ENCODE measurements around the gene TTC33. TPM values are rescaled to one million over a fixed set of nuclear protein-coding genes. Genes with fewer than 3 reads are reported as not detected.
"Not testable (repeated sequence)": the region's sequence is repeated elsewhere in the genome, so short reads cannot be mapped to it uniquely, and the experiment has no call there.

TTC33 gene
- total and polyA plus RNA-seq, 12 donors = 6.4 to 20.1 (median 17.5) TPM

DNA sequence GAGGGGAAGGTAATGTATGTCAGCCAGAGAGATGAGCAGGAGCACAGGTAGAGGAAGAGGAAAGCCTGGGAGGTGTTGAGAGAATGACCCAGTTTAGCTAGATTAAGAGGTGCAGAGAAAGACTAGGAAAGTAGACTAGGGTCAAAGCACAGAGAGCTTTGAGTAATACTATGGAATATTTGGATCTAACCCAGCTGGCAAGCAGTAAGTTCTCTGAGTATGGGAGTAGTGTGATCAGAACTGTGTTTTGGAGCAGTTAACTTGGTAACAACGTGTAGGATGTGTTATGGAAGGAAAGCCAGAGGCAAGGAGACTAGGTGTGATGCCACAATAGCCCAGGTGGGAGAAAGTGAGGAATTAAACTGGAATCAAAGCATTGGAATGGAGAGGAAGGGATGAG is 160.9 kb downstream of the TTC33 start:
- ATAC-seq (no peak), DNase-seq (no peak)
- intact Hi-C loops (cut with DNase I) = no loop called here
- H3K4me3 ChIP-seq = no peak overlapping the region
- H3K27ac ChIP-seq = no peak overlapping the region
- WGBS, 2 donors = 20 to 27% methylated on average over 1 of the region's 1 CpG
- TF ChIP-seq, protein P1, sequence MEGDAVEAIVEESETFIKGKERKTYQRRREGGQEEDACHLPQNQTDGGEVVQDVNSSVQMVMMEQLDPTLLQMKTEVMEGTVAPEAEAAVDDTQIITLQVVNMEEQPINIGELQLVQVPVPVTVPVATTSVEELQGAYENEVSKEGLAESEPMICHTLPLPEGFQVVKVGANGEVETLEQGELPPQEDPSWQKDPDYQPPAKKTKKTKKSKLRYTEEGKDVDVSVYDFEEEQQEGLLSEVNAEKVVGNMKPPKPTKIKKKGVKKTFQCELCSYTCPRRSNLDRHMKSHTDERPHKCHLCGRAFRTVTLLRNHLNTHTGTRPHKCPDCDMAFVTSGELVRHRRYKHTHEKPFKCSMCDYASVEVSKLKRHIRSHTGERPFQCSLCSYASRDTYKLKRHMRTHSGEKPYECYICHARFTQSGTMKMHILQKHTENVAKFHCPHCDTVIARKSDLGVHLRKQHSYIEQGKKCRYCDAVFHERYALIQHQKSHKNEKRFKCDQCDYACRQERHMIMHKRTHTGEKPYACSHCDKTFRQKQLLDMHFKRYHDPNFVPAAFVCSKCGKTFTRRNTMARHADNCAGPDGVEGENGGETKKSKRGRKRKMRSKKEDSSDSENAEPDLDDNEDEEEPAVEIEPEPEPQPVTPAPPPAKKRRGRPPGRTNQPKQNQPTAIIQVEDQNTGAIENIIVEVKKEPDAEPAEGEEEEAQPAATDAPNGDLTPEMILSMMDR (IDR thresholded peaks at IDR 0.05) = no peak
- H3K27me3 ChIP-seq = no peaks in the 10 kb centered on the region
- H3K36me3 ChIP-seq = no peaks in the 10 kb centered on the region
- H3K9me3 ChIP-seq = peaks cover 0 to 5% (median 0%) of the 10 kb centered on the region in 11 donors
- H3K4me1 ChIP-seq = peaks cover 0 to 11% (median 0%) of the 10 kb centered on the region in 9 donors

DNA sequence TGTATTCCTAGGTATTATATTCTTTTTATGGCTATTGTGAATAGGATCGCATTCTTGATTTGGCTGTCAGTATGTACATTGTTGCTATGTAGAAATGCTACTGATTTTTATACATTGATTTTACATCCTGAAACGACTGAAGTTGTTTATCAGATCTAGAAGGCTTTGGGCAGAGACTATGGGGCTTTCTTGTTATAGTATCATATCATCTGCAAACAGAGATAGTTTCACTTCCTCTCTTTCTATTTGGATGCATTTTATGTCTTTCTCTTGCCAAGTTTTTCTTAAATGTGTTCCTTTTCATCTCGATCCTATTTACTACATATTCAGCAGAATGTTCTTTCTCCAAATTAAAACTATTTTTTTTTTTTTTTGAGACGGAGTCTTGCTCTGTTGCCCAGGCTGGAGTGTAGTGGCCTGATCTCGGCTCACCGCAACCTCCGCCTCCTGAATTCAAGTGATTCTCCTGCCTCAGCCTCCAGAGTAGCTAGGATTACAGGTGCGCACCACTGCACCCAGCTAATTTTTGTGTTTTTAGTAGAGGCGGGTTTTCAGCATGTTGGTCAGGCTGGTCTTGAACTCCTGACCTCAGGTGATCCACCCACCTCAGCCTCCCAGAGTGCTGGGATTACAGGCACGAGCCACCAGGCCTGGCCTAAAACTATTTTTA is 163.9 kb downstream of the TTC33 start:
- H3K36me3 ChIP-seq; intact Hi-C loops (cut with DNase I); DNase-seq; H3K9me3 ChIP-seq; ATAC-seq; H3K4me3 ChIP-seq; H3K27me3 ChIP-seq: not testable (repeated sequence)
- Histone ChIP-seq H3K27ac (peak overlapping the region in 1 of 10 donors; percentile 13), H3K4me1 (peaks cover 0 to 11% (median 0%) of the 10 kb centered on the region in 9 donors)
- WGBS, 2 donors = 74 to 80% methylated on average over 10 of the region's 10 CpGs

DNA sequence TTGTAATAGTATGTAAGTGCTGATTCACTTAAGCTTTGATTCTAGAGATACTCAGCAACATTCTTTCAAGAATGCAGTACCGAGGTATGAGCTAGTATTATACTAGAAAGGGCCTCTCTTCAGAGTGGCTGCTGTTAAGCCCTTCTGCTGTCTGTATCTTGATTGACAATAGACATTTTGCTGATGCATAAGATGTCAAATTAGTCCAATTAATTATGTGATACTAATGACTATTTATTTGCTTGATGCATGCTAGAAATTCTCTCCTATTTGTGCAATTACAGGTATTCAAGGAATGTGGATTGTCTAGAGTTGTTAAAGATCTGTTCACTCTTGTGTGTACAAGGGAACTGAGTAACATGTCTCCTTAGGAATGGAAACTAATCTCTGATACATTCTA is 168.4 kb downstream of the TTC33 start:
- H3K4me1 ChIP-seq = peaks cover 0 to 11% (median 0%) of the 10 kb centered on the region in 9 donors
- H3K27me3 ChIP-seq = no peaks in the 10 kb centered on the region
- DNase-seq = no peak
- no peak overlapping the region for H3K4me3 ChIP-seq
- peaks cover 0 to 5% (median 0%) of the 10 kb centered on the region in 11 donors for H3K9me3 ChIP-seq
- no peak overlapping the region for H3K27ac ChIP-seq
- ATAC-seq = no peak
- intact Hi-C loops (cut with DNase I) = no loop called here
- H3K36me3 ChIP-seq = no peaks in the 10 kb centered on the region
- WGBS, 2 donors = 75 to 82% methylated on average over 1 of the region's 1 CpG
- TF ChIP-seq, protein P1 (IDR thresholded peaks at IDR 0.05) = no peak

DNA sequence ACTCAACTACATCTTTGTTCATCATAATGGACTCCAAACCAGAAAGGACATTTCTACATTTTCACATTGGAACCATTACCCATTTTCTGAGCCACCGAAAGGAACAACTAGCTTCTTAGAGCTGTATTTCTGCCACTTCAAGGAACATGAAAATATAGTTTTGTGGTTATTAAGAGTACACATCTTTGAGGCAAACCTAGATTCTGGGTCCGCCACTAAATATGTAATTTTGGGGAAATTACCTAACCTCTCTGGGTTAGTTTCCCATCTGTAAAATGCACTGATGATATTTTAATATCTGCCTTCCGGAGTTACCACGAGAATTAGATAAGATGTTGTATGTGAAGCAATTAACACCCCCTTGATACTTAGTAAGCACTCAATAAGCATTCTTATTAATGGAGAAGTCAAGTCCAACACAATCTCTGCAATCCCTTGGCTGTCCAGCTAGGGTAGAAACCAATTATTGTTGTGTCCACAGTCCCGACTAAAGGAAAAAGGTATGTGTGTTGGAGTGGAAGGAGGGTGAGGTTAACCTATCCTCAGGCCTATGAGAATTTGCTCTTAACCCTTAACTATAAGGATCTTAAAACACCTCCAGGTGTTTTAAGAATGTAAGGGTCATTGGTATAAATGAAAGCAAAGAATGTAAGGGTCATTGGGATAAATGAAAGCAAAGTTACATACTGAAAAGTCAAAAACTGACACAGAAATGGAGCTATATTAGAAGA is 170.1 kb downstream of the TTC33 start:
- no peak overlapping the region for H3K27ac ChIP-seq
- H3K27me3 ChIP-seq = no peaks in the 10 kb centered on the region
- intact Hi-C loops (cut with DNase I) = no loop called here
- DNase-seq = no peak
- ATAC-seq = no peak
- TF ChIP-seq, protein P1 (IDR thresholded peaks at IDR 0.05) = no peak
- no peak overlapping the region for H3K4me3 ChIP-seq
- no peaks in the 10 kb centered on the region for H3K4me1 ChIP-seq
- no peaks in the 10 kb centered on the region for H3K36me3 ChIP-seq
- 85 to 86% methylated on average over 5 of the region's 5 CpGs for WGBS, 2 donors
- H3K9me3 ChIP-seq = peaks cover 0 to 5% (median 0%) of the 10 kb centered on the region in 11 donors

DNA sequence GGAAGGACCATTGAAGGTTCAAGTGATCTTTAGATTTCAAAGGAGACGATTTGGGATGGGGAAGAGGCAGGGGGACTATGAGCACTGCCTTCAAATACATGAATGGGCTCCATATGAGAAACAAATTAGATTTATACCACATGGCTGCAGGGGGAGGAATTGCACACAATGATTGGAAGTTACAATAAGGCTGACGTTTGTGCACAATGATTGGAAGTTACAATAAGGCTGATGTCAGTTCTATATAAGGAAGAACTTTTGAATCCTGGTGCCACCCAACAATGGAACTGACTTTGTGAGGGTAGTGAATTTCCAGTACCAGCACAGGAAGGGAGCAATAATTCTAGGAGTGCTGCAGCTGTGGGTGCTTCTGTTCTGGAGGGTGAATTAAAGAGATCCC is 171.7 kb downstream of the TTC33 start:
- ATAC-seq = peak in 3 of 8 donors; percentile 42 to 61 (median 57)
- Histone ChIP-seq H3K4me1 (peaks cover 0 to under 1% (median 0%) of the 10 kb centered on the region in 9 donors), H3K9me3 (no peaks in the 10 kb centered on the region), H3K27ac (no peak overlapping the region), H3K27me3 (no peaks in the 10 kb centered on the region), H3K4me3 (no peak overlapping the region), H3K36me3 (no peaks in the 10 kb centered on the region)
- TF ChIP-seq, protein P1 (IDR thresholded peaks at IDR 0.05) = no peak
- WGBS, 2 donors = 55 to 67% methylated on average over 2 of the region's 2 CpGs
- intact Hi-C loops (cut with DNase I) = no loop called here
- DNase-seq = no peak

Data from heart right ventricle (tissue), 16 donors.